HG03280 (cell line): ENCODE data around the gene HS3ST1.
A peak's percentile ranks its signal among the peaks of the same experiment; 100 is the strongest.

ENCODE experiments used
- ATAC-seq: cut with Tn5 transposase; IDR thresholded peaks from one replicate; pipeline ENCODE4 v1.9.1; 2021; ENCODE audit warnings: mild to moderate bottlenecking, moderate library complexity; ENCODE audit not compliant: unreplicated experiment

The HS3ST1 gene

GRCh38 chr4:11428231-11428898 is at the start of gene HS3ST1:
Gene HS3ST1, minus strand, starts transcription at chr4:11428894. Its CDS starts 28,889 bp downstream, at chr4:11400005.
- no peak for ATAC-seq

- no peak for ATAC-seq
These were observed 47.2 kb upstream of the HS3ST1 start for GRCh38 chr4:11475871-11476270.

- ATAC-seq: no peak
These were observed 45.5 kb upstream of the HS3ST1 start for GRCh38 chr4:11474146-11474545.

- no peak for ATAC-seq
These were observed 43.8 kb upstream of the HS3ST1 start for GRCh38 chr4:11472535-11472934.

- peak; percentile 57 for ATAC-seq
These were observed 42.9 kb upstream of the HS3ST1 start for GRCh38 chr4:11471618-11472017.

- ATAC-seq: no peak
These were observed 42.4 kb upstream of the HS3ST1 start for GRCh38 chr4:11471046-11471441.

GRCh38 chr4:11470438-11471045 is 41.8 kb upstream of the HS3ST1 start:
- ATAC-seq: peak; percentile 57

- peak; percentile 73 for ATAC-seq
These were observed 41.1 kb upstream of the HS3ST1 start for GRCh38 chr4:11469650-11470437.

GRCh38 chr4:11468901-11469300 is 40.2 kb upstream of the HS3ST1 start:
- no peak for ATAC-seq

- no peak for ATAC-seq
These were observed 39.2 kb upstream of the HS3ST1 start for GRCh38 chr4:11467931-11468330.

GRCh38 chr4:11463707-11464106 is 35.0 kb upstream of the HS3ST1 start:
- ATAC-seq: no peak

- ATAC-seq: no peak
These were observed 27.7 kb upstream of the HS3ST1 start for GRCh38 chr4:11456401-11456800.

- no peak for ATAC-seq
These were observed 26.6 kb upstream of the HS3ST1 start for GRCh38 chr4:11455201-11455835.

- ATAC-seq: no peak
These were observed 23.0 kb upstream of the HS3ST1 start for GRCh38 chr4:11451716-11452115.

- no peak for ATAC-seq
These were observed 17.6 kb upstream of the HS3ST1 start for GRCh38 chr4:11446155-11446811.

GRCh38 chr4:11441194-11441556 is 12.5 kb upstream of the HS3ST1 start:
- no peak for ATAC-seq

- ATAC-seq: no peak
These were observed 11.9 kb upstream of the HS3ST1 start for GRCh38 chr4:11440481-11441193.

- no peak for ATAC-seq
These were observed 11.1 kb upstream of the HS3ST1 start for GRCh38 chr4:11439836-11440235.

GRCh38 chr4:11438647-11439046 is 10.0 kb upstream of the HS3ST1 start:
- no peak for ATAC-seq

- ATAC-seq: no peak
These were observed 8.0 kb upstream of the HS3ST1 start for GRCh38 chr4:11436673-11437072.
